CD14-positive monocyte (primary cell): Measurements from ENCODE around the gene MSI2. TPM values are rescaled to one million over a fixed set of nuclear protein-coding genes. Genes with fewer than 3 reads are reported as not detected.
A peak's percentile ranks its signal among the peaks of the same experiment; 100 is the strongest.

Source experiments
- DNase-seq, 3 donors: peaks; one replicate each; pipeline ENCODE4 v3.0.0-alpha.2; 2011 to 2022
- H2AFZ ChIP-seq: 2 replicates; pipeline ENCODE4 v1.6.0; 2012; ENCODE audit warnings: mild to moderate bottlenecking, low read depth, low read length, inconsistent platforms; ENCODE audit not compliant: insufficient read depth, poor library complexity, severe bottlenecking
- H3K27ac ChIP-seq, 2 donors: 1 replicate in 1 of 2; 2 replicates in 1 of 2; pipeline ENCODE4 v1.5.1; 2012 to 2013; ENCODE audit warnings: low read length in 2 of 2, control low read depth in 1 of 2, inconsistent platforms in 1 of 2, low read depth in 1 of 2, mild to moderate bottlenecking in 1 of 2
- H3K27me3 ChIP-seq, 2 donors: one replicate each; pipeline versions ENCODE4 v1.6.0 to v1.6.1; 2011 to 2013; ENCODE audit warnings: low read length in 2 of 2; ENCODE audit not compliant: control insufficient read depth in 2 of 2, insufficient read depth in 2 of 2
- H3K36me3 ChIP-seq, 2 donors: replicated peaks in 1 of 2; 1 replicate in 1 of 2; 2 replicates in 1 of 2; pipeline versions ENCODE4 v1.5.1 to v1.6.1; 2012 to 2013; ENCODE audit warnings: low read length in 2 of 2, control low read depth in 1 of 2, inconsistent platforms in 1 of 2, mild to moderate bottlenecking in 1 of 2; ENCODE audit not compliant: insufficient read depth in 2 of 2, control insufficient read depth in 1 of 2
- H3K4me1 ChIP-seq, 2 donors: 1 replicate in 1 of 2; 2 replicates in 1 of 2; pipeline versions ENCODE4 v1.5.1 to v1.6.1; 2012 to 2013; ENCODE audit warnings: low read length in 2 of 2, control low read depth in 1 of 2, inconsistent platforms in 1 of 2, mild to moderate bottlenecking in 1 of 2, moderate library complexity in 1 of 2; ENCODE audit not compliant: insufficient read depth in 2 of 2, control insufficient read depth in 1 of 2
- H3K4me2 ChIP-seq: replicated peaks from 2 replicates; pipeline ENCODE3; 2012; ENCODE audit warnings: low read length, moderate library complexity, mild to moderate bottlenecking; ENCODE audit not compliant: poor library complexity, severe bottlenecking; ENCODE audit errors: extremely low read depth
- H3K4me3 ChIP-seq, 3 experiments: fragments of 200-600 bp in 1 of 3; sonication (generic) in 1 of 3; replicated peaks in 1 of 3; 1 replicate in 2 of 3; 2 replicates in 1 of 3; pipeline ENCODE4 v1.5.1; 2011 to 2013; ENCODE audit warnings: low read length in 3 of 3, mild to moderate bottlenecking in 3 of 3, control low read depth in 2 of 3, low read depth in 2 of 3, inconsistent platforms in 1 of 3, moderate library complexity in 1 of 3
- H3K79me2 ChIP-seq: 2 replicates; pipeline ENCODE4 v1.6.0; 2012; ENCODE audit warnings: mild to moderate bottlenecking, control low read depth, inconsistent platforms, low read length, moderate library complexity; ENCODE audit not compliant: insufficient read depth
- H3K9ac ChIP-seq: 2 replicates; pipeline ENCODE4 v1.6.0; 2017; ENCODE audit warnings: low read length, mild to moderate bottlenecking; ENCODE audit not compliant: insufficient read depth, poor library complexity, severe bottlenecking
- H3K9me3 ChIP-seq, 2 donors: replicated peaks in 1 of 2; 1 replicate in 1 of 2; 2 replicates in 1 of 2; pipeline versions ENCODE4 v1.5.1 to v1.6.1; 2012 to 2013; ENCODE audit warnings: low read length in 2 of 2, control low read depth in 1 of 2; ENCODE audit not compliant: control insufficient read depth in 1 of 2, insufficient read depth in 1 of 2
- H4K20me1 ChIP-seq: 2 replicates; pipeline ENCODE4 v1.6.0; 2012; ENCODE audit warnings: mild to moderate bottlenecking, low read length, control low read depth, moderate library complexity; ENCODE audit not compliant: insufficient read depth
- H3K27ac Mint-ChIP-seq, 7 donors: one replicate each; pipeline ENCODE4 v1.8.0; 2020; ENCODE audit warnings: mild to moderate bottlenecking in 7 of 7, mixed read lengths in 7 of 7, moderate library complexity in 6 of 7, inconsistent platforms in 2 of 7
- H3K27me3 Mint-ChIP-seq, 3 donors: one replicate each; pipeline ENCODE4 v1.8.0; 2021 to 2022; ENCODE audit warnings: low read depth in 3 of 3, mild to moderate bottlenecking in 3 of 3, mixed read lengths in 3 of 3, moderate library complexity in 3 of 3, inconsistent platforms in 1 of 3
- H3K36me3 Mint-ChIP-seq, 2 donors: one replicate each; pipeline ENCODE4 v1.8.0; 2020; ENCODE audit warnings: mixed read lengths in 2 of 2, inconsistent platforms in 1 of 2, mild to moderate bottlenecking in 1 of 2
- H3K4me1 Mint-ChIP-seq: one replicate; pipeline ENCODE4 v1.8.0; 2020; ENCODE audit warnings: mild to moderate bottlenecking, mixed read lengths
- H3K4me3 Mint-ChIP-seq, 2 donors: one replicate each; pipeline ENCODE4 v1.8.0; 2020; ENCODE audit warnings: mild to moderate bottlenecking in 2 of 2, mixed read lengths in 2 of 2, moderate library complexity in 1 of 2
- H3K9me3 Mint-ChIP-seq, 7 donors: one replicate each; pipeline ENCODE4 v1.8.0; 2020 to 2022; ENCODE audit warnings: mixed read lengths in 7 of 7, mild to moderate bottlenecking in 6 of 7, moderate library complexity in 6 of 7, inconsistent platforms in 2 of 7
- WGBS: methylation state at CpG from one replicate; pipeline ENCODE4 v1.1.5; 2013; ENCODE audit warnings: missing lambda C conversion rate; ENCODE audit not compliant: insufficient coverage; 5-methylcytosine and 5-hydroxymethylcytosine counted together
- intact Hi-C, 2 donors: fragments of 100-400 bp; cut with micrococcal nuclease; formaldehyde crosslinking; loops; one replicate each; pipeline versions ENCODE4 v1.15.0 to v1.15.1; 2023
- polyA plus RNA-seq, 3 donors: library from polyadenylated mRNA; depleted of rRNA in 1 of 3; unstranded in 2 of 3; stranded (reverse) in 1 of 3; fragments of 300-500 nt in 2 of 3; fragments of >200 nt in 1 of 3; fragmentation: Illumina TruSeq in 2 of 3; gene quantifications; 1 replicate in 2 of 3; 2 replicates in 1 of 3; pipeline ENCODE4 v1.2.3, GENCODE V29; 2012 to 2021
- TF ChIP-seq, protein P1 (sequence below): fragments of 200-600 bp; IDR thresholded peaks from one replicate; pipeline ENCODE4 v1.8.0; 2022; ENCODE audit warnings: antibody characterized with exemption, mild to moderate bottlenecking

MSI2 gene
- polyA plus RNA-seq, 3 donors = 0.20 to 6.6 (median 0.37) TPM

DNA sequence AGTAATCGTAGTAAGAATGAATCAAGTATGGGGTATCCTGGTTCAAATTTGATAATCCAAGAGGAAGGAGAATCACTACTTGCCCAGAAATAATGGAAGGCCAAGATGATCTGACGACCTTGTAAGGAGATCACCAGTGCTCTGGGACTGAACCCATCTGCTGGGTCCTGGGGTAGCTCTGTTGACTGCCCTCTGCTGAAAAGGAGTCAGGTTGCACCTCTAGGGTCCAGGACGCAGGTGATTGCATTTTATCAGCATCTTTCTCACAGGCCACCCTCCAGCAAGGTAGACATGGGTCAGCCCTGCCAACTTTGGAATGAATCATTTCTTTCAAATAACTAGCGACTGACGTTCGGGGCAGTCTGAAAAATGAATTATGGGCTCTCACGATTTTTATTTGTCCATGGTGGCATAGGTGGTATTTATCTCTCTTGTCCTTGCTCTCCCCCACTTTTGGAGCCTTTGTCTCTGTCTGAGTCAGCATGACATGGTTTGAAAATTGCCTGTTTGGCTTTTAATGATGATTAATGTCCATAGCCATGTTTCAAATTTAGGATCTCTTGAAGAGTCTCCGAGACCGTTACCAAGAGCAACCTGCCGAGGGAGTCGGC is 163.7 kb downstream of the MSI2 start:
- no peaks in the 10 kb centered on the region for H3K9me3 ChIP-seq
- no peaks in the 10 kb centered on the region for H3K36me3 ChIP-seq
- H3K27ac ChIP-seq = no peak overlapping the region
- no peak for DNase-seq
- WGBS = 99% methylated on average over 7 of the region's 11 CpGs
- no peak overlapping the region for H2AFZ ChIP-seq
- no peak overlapping the region for H3K4me2 ChIP-seq
- H3K27me3 Mint-ChIP-seq = peaks cover 0 to 1% (median 0%) of the 10 kb centered on the region in 3 donors
- H3K36me3 Mint-ChIP-seq = peaks cover 2 to 3% of the 10 kb centered on the region in 2 donors
- no peak overlapping the region for H3K4me3 Mint-ChIP-seq
- intact Hi-C loops = no loop called here
- no peak overlapping the region for H3K9ac ChIP-seq
- TF ChIP-seq, protein P1, sequence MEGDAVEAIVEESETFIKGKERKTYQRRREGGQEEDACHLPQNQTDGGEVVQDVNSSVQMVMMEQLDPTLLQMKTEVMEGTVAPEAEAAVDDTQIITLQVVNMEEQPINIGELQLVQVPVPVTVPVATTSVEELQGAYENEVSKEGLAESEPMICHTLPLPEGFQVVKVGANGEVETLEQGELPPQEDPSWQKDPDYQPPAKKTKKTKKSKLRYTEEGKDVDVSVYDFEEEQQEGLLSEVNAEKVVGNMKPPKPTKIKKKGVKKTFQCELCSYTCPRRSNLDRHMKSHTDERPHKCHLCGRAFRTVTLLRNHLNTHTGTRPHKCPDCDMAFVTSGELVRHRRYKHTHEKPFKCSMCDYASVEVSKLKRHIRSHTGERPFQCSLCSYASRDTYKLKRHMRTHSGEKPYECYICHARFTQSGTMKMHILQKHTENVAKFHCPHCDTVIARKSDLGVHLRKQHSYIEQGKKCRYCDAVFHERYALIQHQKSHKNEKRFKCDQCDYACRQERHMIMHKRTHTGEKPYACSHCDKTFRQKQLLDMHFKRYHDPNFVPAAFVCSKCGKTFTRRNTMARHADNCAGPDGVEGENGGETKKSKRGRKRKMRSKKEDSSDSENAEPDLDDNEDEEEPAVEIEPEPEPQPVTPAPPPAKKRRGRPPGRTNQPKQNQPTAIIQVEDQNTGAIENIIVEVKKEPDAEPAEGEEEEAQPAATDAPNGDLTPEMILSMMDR = no peak
- H3K4me1 Mint-ChIP-seq = peaks cover 22% of the 10 kb centered on the region
- H3K4me3 ChIP-seq = no peak overlapping the region
- peaks cover 6 to 15% of the 10 kb centered on the region in 2 donors for H3K4me1 ChIP-seq
- H3K79me2 ChIP-seq = no peaks in the 10 kb centered on the region
- H3K27ac Mint-ChIP-seq = peak overlapping the region in 1 of 7 donors; percentile 51
- H3K27me3 ChIP-seq = no peaks in the 10 kb centered on the region
- peaks cover 4% of the 10 kb centered on the region for H4K20me1 ChIP-seq
- peaks cover 0 to 3% (median 0%) of the 10 kb centered on the region in 7 donors for H3K9me3 Mint-ChIP-seq

DNA sequence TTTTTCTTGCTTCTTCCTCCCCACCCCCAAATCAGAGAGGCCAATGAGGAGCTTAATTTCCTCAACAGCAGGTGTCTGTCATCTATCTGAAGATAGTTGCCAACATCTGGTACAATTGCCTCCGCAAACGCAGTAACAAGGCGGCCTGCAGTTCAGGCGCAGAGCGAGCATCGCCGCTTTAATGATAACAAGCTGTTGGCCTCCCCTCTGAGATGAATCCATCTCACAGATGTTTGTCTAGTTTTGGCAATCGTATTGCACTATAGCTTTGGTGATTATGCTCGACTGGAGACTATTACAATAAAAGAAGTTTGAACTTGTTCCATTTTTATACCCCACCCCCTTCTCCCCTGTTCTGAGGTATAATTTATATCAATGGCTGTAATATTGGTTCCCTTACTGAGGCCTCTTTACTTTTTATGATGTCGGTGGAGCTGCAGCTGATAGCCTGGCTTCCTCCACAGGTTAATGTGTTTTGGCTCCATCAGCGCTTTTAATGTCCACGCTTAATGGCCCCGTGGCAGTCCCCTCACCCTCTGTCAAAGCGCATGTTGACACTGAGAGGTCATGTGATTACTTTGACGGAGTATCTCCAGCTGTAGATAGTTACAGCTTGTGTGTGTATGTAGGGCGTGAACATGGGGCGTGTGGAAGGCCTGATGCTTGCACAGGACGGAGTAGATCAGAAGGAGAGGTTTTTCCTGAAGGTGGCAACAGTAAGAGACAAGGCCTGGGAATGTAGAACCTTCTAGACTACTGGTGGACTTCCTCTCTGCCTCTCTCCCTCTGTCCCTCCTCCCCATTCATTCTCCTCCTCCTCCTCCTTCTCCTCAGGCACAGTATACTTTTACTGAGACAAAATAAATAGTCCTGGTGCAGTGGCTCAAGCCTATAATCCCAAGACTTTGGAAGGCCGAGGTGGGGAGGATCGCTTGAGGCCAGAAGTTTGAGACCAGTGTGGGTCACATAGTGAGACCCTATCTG is 164.7 kb downstream of the MSI2 start:
- Mint-ChIP-seq H3K4me3 (no peak overlapping the region), H3K4me1 (peaks cover 23% of the 10 kb centered on the region), H3K9me3 (peaks cover 0 to 3% (median 0%) of the 10 kb centered on the region in 7 donors), H3K27me3 (peaks cover 0 to 1% (median 0%) of the 10 kb centered on the region in 3 donors), H3K27ac (peak overlapping the region in 1 of 7 donors; percentile 10), H3K36me3 (peaks cover 2 to 3% of the 10 kb centered on the region in 2 donors)
- no peaks in the 10 kb centered on the region for H3K79me2 ChIP-seq
- no peaks in the 10 kb centered on the region for H3K9me3 ChIP-seq
- peaks cover 4% of the 10 kb centered on the region for H4K20me1 ChIP-seq
- TF ChIP-seq, protein P1 = no peak
- H2AFZ ChIP-seq = no peak overlapping the region
- no peak for DNase-seq
- intact Hi-C loops = no loop called here
- no peak overlapping the region for H3K9ac ChIP-seq
- H3K27me3 ChIP-seq = no peaks in the 10 kb centered on the region
- no peak overlapping the region for H3K4me2 ChIP-seq
- 91% methylated on average over 16 of the region's 20 CpGs for WGBS
- H3K4me1 ChIP-seq = peaks cover 7 to 17% of the 10 kb centered on the region in 2 donors
- H3K4me3 ChIP-seq = no peak overlapping the region
- no peak overlapping the region for H3K27ac ChIP-seq
- H3K36me3 ChIP-seq = no peaks in the 10 kb centered on the region
